Cerebellar cortex (tissue), 1 donor: ENCODE data around the gene P4HB.

ENCODE experiments used
- DNase-seq: peaks from one replicate; pipeline ENCODE4 v3.0.0-alpha.2; 2015; ENCODE audit warnings: low spot score

Gene P4HB

DNA sequence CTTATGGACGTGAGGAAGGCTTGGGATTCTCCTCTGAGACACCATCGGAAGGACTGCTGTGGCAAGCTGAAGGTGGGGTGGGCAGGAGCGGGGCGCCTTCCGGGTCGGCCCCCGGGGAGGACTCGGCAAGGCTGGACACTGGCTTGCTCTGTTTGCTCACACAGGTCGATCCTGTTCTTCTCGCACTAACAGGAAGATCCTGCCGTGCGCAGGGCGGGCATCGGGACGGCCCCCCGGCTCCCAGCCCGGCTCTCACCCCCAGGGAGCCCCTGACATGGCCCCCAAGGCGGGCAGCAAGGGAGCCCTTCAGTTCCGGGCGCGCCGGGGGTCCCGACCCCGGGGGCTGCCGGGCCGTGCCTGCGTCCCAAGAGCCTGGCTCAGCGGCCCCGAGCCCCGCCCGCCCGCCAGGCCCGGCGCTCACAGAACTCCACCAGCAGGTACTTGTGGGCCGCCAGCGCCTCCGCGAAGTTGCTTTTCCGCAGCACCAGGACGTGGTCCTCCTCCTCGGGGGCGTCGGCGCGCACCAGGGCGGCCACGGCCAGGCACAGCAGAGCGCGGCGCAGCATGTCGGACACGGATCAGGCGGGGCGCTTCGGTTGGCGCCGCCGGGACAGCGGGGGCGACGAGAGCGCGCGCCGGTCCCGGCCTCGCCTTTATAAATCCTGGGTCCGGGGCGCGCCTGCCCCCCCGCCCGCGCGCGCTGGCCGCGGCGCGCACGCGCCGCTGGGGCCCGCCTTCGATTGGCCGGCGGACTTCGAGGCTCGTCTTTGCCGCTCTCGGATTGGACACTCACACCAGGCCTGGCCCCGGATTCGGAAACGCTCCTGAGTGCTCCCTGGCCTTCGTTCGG is at the start of gene P4HB:
Gene P4HB, minus strand, starts transcription at position 630 of the 850 bp plus-strand sequence. Its CDS starts 64 bp downstream, at position 566.
- no peak for DNase-seq

- no peak for DNase-seq
Measured at GRCh38 chr17:81909231-81909630, 48.9 kb upstream of the P4HB start.

DNA sequence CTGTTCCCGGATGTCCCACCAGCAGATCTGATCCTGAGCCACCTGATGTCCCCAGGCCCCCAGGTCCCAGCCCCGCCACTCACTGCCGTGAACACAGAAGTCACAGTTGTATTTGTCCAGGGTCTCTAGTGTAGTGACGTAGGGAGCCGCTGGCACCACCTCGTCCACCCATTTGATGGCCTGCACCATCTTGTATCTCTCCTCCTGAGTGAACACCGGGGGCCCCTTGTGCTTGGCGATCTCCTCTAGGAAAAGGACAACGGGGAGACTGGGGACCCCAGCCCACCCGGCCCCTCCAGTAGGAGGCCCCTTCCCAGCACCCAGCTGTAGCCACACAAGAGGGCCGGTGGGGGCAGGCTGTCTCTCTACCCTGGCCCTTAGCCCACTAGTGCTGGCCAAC is 48.5 kb upstream of the P4HB start:
- DNase-seq = no peak

DNA sequence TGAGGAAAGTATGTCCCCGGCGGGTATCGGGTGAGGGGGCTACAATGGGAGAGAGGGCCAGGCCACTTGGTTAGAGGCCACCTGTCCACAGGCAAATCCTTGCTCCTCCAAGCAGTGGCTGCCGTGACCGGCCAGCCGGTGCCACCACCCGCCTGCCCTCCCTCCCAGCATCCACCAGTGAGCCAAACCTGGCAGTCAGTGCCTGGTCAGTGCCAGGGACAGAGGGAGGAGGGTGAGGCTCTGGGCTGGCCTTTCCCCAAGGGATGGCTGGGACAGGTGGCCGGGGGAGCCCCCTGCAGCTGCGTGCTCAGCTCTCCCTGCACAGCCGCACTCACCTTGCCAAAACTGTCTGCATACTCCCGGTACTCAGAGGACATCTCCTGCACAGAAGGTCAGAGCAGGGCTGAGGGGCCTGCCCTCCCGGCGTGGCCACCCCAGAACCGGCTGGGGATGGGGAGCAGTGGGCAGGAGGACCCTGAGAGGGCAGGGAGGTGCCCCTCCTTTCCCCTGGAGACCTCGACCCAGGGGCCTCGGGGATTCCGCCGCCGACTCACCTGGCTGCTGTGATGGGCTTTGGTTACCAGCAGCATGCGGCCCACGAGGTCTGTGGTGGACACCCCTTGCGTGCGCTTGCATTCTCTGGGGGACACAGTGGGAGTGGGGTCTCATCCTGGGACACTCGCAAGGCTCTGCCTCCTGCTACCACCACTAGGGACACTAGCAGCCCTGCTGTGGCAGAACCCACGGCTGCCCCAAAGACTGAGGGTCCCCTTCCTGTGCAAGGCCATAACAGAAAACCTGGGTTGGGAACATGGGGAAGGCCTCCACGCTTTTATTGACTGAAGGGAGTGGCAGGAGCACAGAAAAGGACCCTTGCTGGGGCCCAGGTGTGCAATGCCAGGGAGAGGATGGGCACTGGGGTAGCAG is 47.1 kb upstream of the P4HB start:
- peak; percentile 78 for DNase-seq

DNA sequence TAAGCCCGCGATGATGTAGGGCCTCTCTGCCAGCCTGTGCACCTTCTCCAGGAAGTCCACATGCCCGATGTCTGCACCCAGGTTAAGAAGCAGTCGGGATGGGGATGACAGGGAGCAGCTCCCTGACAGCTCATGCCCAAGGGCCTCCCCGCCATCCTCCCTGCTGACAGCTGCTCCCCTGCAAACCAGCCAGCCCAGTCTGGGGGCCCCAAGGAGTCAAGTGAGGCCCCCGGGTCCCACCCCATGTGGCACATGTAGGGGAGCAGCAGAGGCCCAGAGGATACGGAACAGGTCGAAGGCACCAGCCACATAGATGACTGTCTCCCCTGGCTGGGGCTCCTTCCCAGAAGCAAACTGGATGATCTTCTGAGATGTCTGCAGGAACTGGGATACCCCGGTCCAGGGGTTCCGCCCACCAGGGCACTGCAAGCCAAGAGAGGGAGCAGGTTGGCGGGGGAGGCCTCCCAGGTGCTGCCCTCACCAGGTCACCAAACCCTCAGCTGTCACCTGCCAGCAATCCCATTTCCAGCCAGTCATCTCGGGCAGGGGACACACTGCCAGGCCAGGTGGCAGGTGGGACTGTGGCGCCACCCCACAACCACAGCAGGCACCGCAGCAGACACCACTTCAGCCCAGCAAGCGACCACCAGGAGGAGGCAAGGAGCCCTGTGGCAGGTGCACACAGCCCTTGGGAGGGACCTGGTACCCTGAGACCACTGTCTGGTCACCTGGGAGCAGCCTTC is 46.3 kb upstream of the P4HB start:
- DNase-seq = no peak

GRCh38 chr17:81905993-81906392 is 45.7 kb upstream of the P4HB start:
- DNase-seq = no peak

DNA sequence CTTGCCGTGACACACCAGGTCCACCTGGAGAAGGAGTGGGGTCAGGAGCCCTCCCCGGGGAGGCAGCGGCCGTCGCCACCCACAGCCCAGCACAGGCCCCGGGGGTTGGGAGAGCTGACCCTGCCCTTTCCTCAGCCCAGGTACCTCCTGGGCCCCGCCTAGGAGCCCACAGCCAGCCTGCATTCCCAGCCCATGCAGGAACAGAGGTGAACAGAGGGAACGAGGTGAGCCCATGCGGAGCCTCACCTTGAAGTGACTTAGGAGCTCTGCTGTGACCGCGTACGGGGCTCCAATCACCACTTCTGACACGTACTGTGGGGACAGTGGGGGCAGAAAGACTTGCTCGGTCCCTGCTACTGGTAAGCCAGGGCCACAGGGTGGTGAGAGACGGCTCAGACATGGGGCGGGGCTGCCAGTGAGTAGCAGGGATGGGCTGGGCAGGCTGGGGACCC is 45.1 kb upstream of the P4HB start:
- no peak for DNase-seq

DNA sequence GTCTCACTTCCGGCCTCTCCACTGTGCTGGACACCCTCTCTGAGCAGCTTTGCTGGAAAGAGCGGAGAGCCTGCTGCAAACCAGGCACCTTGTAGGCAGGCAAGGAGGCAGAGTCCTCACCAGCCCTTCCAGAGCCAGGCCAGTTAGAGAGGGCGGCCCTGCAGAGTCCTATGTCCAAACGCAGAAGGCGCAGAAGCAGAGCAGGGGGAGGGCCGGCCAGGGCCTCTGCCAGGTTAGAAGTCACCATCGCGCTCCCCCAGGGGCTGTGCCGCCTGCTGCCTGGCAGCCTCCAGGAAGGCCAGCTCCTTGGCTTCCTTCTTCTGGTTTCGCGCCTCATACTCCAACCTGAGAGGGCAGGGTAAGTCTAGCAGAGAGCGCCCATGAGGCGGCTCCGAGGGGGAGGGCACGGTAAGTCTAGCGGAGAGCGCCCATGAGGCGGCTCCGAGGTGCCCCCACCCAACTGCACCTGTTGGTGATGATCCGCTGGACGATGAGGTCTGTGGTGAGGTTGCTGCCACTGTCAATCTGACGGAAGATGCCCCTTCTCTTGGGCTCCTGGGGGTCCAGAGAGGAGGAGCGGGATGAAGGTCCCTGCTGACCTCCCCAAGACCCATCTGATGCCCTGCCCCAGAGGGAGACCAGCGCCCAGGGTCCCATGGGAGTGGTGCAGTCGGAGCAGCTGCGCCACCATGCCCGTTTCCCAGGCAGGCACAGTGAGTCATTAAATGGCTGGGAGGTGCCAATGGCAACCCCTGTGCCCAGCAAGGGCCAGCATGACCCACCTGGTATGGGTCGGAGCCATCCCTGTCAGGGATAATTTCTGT is 44.5 kb upstream of the P4HB start:
- DNase-seq = no peak

DNA sequence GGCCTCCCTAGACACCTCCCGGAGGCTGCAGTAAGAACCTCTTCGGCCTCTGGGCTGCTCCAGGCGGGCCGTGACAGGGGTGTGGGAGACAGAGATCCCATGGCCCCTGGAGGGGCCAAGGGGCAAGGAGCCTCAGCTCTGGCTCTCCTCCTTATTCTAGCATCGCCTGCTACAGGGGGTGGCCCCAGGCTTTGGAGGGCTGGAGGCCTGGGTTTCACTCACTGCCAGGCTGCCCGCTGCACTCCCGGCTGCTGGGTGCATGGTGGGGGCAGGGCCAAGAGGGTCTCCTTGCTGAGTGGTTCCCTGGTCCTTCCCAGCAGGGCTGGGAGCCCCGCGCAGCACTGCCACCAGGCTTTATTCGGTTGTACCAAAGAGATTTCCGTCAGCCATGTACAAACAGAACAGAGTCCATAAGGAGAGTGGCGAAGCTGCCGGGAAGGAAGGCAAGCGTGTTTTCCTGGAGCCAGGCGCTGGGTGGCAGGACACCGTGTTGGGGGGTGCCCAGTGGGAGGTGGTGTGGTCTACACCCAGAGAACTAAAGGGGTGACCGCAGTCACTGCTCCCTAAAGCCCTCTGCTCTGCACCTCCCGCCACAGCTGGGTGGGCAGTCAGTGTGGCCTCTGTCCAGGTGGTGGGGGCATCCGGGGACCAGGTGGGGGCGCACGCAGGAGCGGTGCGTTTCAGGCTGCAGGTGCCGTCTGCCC is 43.7 kb upstream of the P4HB start:
- no peak for DNase-seq

- DNase-seq = no peak
Measured at GRCh38 chr17:81903415-81903831, 43.1 kb upstream of the P4HB start.

DNA sequence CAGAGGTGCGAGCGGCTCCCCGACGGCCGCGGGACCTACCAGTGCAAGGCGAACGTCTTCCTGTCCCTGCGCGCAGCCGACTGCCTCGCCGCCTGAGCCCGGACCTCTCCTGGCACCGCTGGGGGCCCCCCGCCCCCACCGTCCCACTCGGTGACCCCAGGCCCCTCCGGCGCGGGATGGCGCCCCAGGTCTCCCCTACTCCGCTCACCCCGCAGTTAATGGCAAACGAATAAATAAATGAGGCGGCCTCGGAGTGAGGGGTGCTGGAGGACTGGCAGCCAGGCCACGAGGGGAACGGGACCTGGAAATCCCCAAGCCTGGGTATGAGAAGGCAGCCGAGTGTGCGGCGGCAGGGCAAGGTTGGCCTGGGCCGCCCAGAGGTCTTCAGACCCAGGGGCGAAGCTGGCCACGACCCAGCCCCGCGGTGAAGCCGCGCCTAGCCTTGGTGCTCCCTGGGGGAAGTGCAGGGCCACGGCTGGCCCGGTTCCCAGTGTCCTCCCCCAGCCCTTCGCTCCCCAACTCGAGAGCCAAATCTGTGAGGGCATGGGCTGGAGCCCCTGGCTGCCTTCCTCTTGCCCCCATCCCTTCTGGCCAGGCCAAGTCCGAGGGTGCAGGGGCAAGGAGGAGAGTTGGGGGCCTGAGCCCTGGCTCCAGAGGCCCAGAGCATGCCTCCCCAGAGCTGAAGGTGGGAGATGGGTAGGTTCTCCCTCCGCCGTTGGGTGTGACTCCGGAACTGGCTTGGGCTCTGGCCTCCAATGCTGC is 42.5 kb upstream of the P4HB start:
- no peak for DNase-seq

- DNase-seq = no peak
Measured at GRCh38 chr17:81902023-81902652, 41.8 kb upstream of the P4HB start, which contains the start of gene NPB. Gene NPB, plus strand, starts transcription at chr17:81902238. Its CDS starts 40 bp downstream, at chr17:81902278.

DNA sequence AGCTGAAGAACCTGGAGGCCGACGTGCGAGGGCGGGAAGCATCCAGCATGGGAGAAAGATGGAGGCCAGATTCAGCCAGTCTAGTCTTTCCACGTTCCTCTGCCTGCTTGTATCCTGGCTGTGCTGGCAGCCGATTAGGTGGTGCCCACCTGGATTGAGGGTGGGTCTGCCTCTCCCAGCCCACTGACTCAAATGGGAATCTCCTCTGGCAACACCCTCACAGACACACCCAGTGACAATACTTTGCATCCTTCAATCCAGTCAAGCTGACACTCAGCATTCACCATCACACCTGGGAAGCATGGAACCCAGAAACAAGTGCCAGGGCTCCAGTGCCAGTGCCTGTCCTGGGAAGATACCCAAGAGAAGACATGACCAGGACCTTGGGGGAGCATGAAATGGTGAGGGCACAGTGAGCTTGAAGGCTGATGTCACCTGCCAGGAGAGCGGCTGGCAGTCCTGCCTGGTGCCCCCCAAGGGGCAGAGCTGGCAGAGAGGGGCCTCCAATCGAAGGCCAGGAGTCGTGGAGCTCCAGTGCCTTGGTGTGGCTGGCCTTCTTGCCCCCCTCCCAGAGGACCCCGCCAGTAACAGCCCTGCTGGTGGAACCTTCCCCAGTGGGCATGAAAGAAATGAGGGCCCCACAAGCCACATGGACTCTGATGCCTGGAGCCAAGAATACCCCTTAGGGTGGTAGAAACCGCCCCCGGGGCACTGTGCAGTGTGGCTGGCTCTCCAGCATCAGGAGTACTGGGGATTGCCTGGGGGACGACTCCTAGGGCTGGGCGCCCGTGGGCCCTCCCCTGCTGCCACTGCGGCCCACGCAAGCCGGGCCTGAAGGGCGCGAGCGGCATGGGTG is 41.1 kb upstream of the P4HB start:
- DNase-seq = no peak

GRCh38 chr17:81900181-81900820 is 40.0 kb upstream of the P4HB start:
- no peak for DNase-seq

- DNase-seq = no peak
Measured at GRCh38 chr17:81899514-81900166, 39.3 kb upstream of the P4HB start.

GRCh38 chr17:81898885-81899284 is 38.5 kb upstream of the P4HB start:
- no peak for DNase-seq
